ENCODE results near the gene CISTR.

DNA sequence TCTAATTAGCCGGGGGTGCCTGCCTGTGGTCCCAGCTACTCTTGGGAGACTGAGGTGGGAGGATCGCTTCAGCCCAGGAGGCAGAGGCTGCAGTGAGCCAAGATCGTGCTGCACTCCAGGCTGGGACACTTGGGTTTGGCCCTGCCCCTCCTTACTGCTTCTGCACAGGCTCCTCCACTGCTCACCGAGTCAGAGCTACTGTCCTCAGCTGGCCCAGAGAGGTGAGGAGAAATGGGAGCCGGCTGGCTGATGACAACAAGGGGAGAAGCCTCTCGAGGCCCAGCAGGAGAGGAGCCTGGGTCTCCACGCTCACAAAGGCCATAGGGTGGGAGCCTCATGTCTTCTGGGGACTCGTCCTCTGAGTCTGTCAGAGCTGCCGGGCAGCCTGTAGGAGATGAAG lies 38.3 kb downstream of the CISTR start:
- TF ChIP-seq POLR2A (IDR thresholded peaks at IDR 0.05; ENCODE audit: low read depth, low read length) (no peak), PAX5 (IDR thresholded peaks at IDR 0.05; ENCODE audit: insufficient read depth, low read length, severe bottlenecking) (no peak)

Data from GM12891 (cell line).